MM.1S (cell line): ENCODE results near the gene MYO1H.

ENCODE experiments used
- CTCF ChIP-seq: fragments of 300-600 bp; sonication (generic); IDR thresholded peaks from 2 replicates; pipeline ENCODE4 v1.5.1; 2016; ENCODE audit warnings: antibody characterized with exemption, low read length, mixed read lengths
- EZH2phosphoT487 ChIP-seq: fragments of 300-600 bp; sonication (generic); IDR thresholded peaks from 2 replicates; pipeline ENCODE4 v1.6.1; 2018; ENCODE audit warnings: antibody characterized with exemption, low read length

- TF ChIP-seq CTCF (no peak), EZH2phosphoT487 (no peak)
Observed at GRCh38 chr12:109434582-109434981, 86.9 kb downstream of the MYO1H start.
